Measurements from ENCODE around the gene MMP23B. TPM values are rescaled to one million over a fixed set of nuclear protein-coding genes. Genes with fewer than 3 reads are reported as not detected.
A peak's percentile ranks its signal among the peaks of the same experiment; 100 is the strongest.

The MMP23B gene
- total and polyA plus RNA-seq, 4 donors: 15.5 to 120 (median 57.8) TPM

GRCh38 chr1:1622788-1623094 is 9.2 kb upstream of the MMP23B start:
- ATAC-seq (ENCODE audit: low FRiP score) (no peak), DNase-seq (no peak)
- H3K27ac ChIP-seq (ENCODE audit: low read depth in 1 of 2, low read length in 2 of 2): no peak overlapping the region
- no peaks in the 10 kb centered on the region for H3K27me3 ChIP-seq (ENCODE audit: control insufficient read depth in 1 of 2, insufficient read depth in 2 of 2, low read length in 1 of 2)
- no peak overlapping the region for H3K4me3 ChIP-seq (ENCODE audit: low read length in 2 of 2)
- intact Hi-C loops (cut with DNase I): no loop called here
- H3K9me3 ChIP-seq (ENCODE audit: control insufficient read depth, low read length): no peaks in the 10 kb centered on the region
- no peaks in the 10 kb centered on the region for H3K4me1 ChIP-seq (ENCODE audit: control insufficient read depth in 1 of 2, insufficient read depth in 2 of 2, low read length in 2 of 2)
- H3K36me3 ChIP-seq (ENCODE audit: control insufficient read depth in 1 of 2, insufficient read depth in 2 of 2, low read length in 1 of 2): no peaks in the 10 kb centered on the region
- WGBS, 2 donors: 87 to 88% methylated on average over 17 of the region's 17 CpGs

- intact Hi-C loops (cut with DNase I): no loop called here
- Histone ChIP-seq H3K4me1 (ENCODE audit: control insufficient read depth in 1 of 2, insufficient read depth in 2 of 2, low read length in 2 of 2) (no peaks in the 10 kb centered on the region), H3K27ac (ENCODE audit: low read depth in 1 of 2, low read length in 2 of 2) (no peak overlapping the region), H3K4me3 (ENCODE audit: low read length in 2 of 2) (no peak overlapping the region), H3K36me3 (ENCODE audit: control insufficient read depth in 1 of 2, insufficient read depth in 2 of 2, low read length in 1 of 2) (no peaks in the 10 kb centered on the region), H3K27me3 (ENCODE audit: control insufficient read depth in 1 of 2, insufficient read depth in 2 of 2, low read length in 1 of 2) (no peaks in the 10 kb centered on the region), H3K9me3 (ENCODE audit: control insufficient read depth, low read length) (no peaks in the 10 kb centered on the region)
- ATAC-seq (ENCODE audit: low FRiP score) (no peak), DNase-seq (peak; percentile 50 to 71)
- 92 to 94% methylated on average over 32 to 33 of the region's 33 CpGs for whole genome bisulfite sequencing, 2 donors
Observed at GRCh38 chr1:1623181-1623630, 8.8 kb upstream of the MMP23B start.

GRCh38 chr1:1623631-1624442 is 8.1 kb upstream of the MMP23B start:
- H3K27me3 ChIP-seq (ENCODE audit: control insufficient read depth in 1 of 2, insufficient read depth in 2 of 2, low read length in 1 of 2): no peaks in the 10 kb centered on the region
- DNase-seq: peak; percentile 44 to 73
- no peak for ATAC-seq (ENCODE audit: low FRiP score)
- intact Hi-C loops (cut with DNase I): no loop called here
- no peaks in the 10 kb centered on the region for H3K36me3 ChIP-seq (ENCODE audit: control insufficient read depth in 1 of 2, insufficient read depth in 2 of 2, low read length in 1 of 2)
- no peak overlapping the region for H3K4me3 ChIP-seq (ENCODE audit: low read length in 2 of 2)
- WGBS, 2 donors: 92 to 93% methylated on average over 51 of the region's 51 CpGs
- no peaks in the 10 kb centered on the region for H3K4me1 ChIP-seq (ENCODE audit: control insufficient read depth in 1 of 2, insufficient read depth in 2 of 2, low read length in 2 of 2)
- no peaks in the 10 kb centered on the region for H3K9me3 ChIP-seq (ENCODE audit: control insufficient read depth, low read length)
- H3K27ac ChIP-seq (ENCODE audit: low read depth in 1 of 2, low read length in 2 of 2): no peak overlapping the region

- DNase-seq: peak; percentile 53 to 71
Observed at GRCh38 chr1:1624443-1625403, 7.2 kb upstream of the MMP23B start.

GRCh38 chr1:1625404-1625775 is 6.6 kb upstream of the MMP23B start:
- no peaks in the 10 kb centered on the region for H3K27me3 ChIP-seq (ENCODE audit: control insufficient read depth in 1 of 2, insufficient read depth in 2 of 2, low read length in 1 of 2)
- intact Hi-C loops (cut with DNase I): no loop called here
- no peak overlapping the region for H3K4me3 ChIP-seq (ENCODE audit: low read length in 2 of 2)
- H3K27ac ChIP-seq (ENCODE audit: low read depth in 1 of 2, low read length in 2 of 2): no peak overlapping the region
- no peaks in the 10 kb centered on the region for H3K9me3 ChIP-seq (ENCODE audit: control insufficient read depth, low read length)
- no peaks in the 10 kb centered on the region for H3K36me3 ChIP-seq (ENCODE audit: control insufficient read depth in 1 of 2, insufficient read depth in 2 of 2, low read length in 1 of 2)
- no peaks in the 10 kb centered on the region for H3K4me1 ChIP-seq (ENCODE audit: control insufficient read depth in 1 of 2, insufficient read depth in 2 of 2, low read length in 2 of 2)
- ATAC-seq (ENCODE audit: low FRiP score): no peak
- 81 to 83% methylated on average over 24 to 28 of the region's 28 CpGs for WGBS, 2 donors
- peak in 1 of 2 donors; percentile 57 for DNase-seq

More at GRCh38 chr1:1624443-1625403, 7.2 kb upstream of the MMP23B start:
- intact Hi-C loops (cut with DNase I): no loop called here
- no peaks in the 10 kb centered on the region for H3K36me3 ChIP-seq (ENCODE audit: control insufficient read depth in 1 of 2, insufficient read depth in 2 of 2, low read length in 1 of 2)
- no peaks in the 10 kb centered on the region for H3K4me1 ChIP-seq (ENCODE audit: control insufficient read depth in 1 of 2, insufficient read depth in 2 of 2, low read length in 2 of 2)
- H3K9me3 ChIP-seq (ENCODE audit: control insufficient read depth, low read length): no peaks in the 10 kb centered on the region
- ATAC-seq (ENCODE audit: low FRiP score): no peak
- 70 to 73% methylated on average over 38 of the region's 38 CpGs for WGBS, 2 donors
- no peaks in the 10 kb centered on the region for H3K27me3 ChIP-seq (ENCODE audit: control insufficient read depth in 1 of 2, insufficient read depth in 2 of 2, low read length in 1 of 2)
- H3K4me3 ChIP-seq (ENCODE audit: low read length in 2 of 2): no peak overlapping the region
- no peak overlapping the region for H3K27ac ChIP-seq (ENCODE audit: low read depth in 1 of 2, low read length in 2 of 2)

GRCh38 chr1:1625824-1626206 is 6.2 kb upstream of the MMP23B start:
- Histone ChIP-seq H3K27ac (ENCODE audit: low read depth in 1 of 2, low read length in 2 of 2) (no peak overlapping the region), H3K4me1 (ENCODE audit: control insufficient read depth in 1 of 2, insufficient read depth in 2 of 2, low read length in 2 of 2) (no peaks in the 10 kb centered on the region), H3K9me3 (ENCODE audit: control insufficient read depth, low read length) (no peaks in the 10 kb centered on the region), H3K36me3 (ENCODE audit: control insufficient read depth in 1 of 2, insufficient read depth in 2 of 2, low read length in 1 of 2) (no peaks in the 10 kb centered on the region), H3K4me3 (ENCODE audit: low read length in 2 of 2) (no peak overlapping the region), H3K27me3 (ENCODE audit: control insufficient read depth in 1 of 2, insufficient read depth in 2 of 2, low read length in 1 of 2) (no peaks in the 10 kb centered on the region)
- WGBS, 2 donors: 85 to 91% methylated on average over 8 of the region's 8 CpGs
- ATAC-seq (ENCODE audit: low FRiP score) (no peak), DNase-seq (peak; percentile 38 to 75)
- intact Hi-C loops (cut with DNase I): no loop called here

GRCh38 chr1:1626207-1627141 is 5.5 kb upstream of the MMP23B start:
- H3K27me3 ChIP-seq (ENCODE audit: control insufficient read depth in 1 of 2, insufficient read depth in 2 of 2, low read length in 1 of 2): no peaks in the 10 kb centered on the region
- H3K27ac ChIP-seq (ENCODE audit: low read depth in 1 of 2, low read length in 2 of 2): no peak overlapping the region
- WGBS, 2 donors: 92 to 93% methylated on average over 40 to 48 of the region's 48 CpGs
- no peak overlapping the region for H3K4me3 ChIP-seq (ENCODE audit: low read length in 2 of 2)
- DNase-seq (peak; percentile 44 to 75), ATAC-seq (ENCODE audit: low FRiP score) (no peak)
- no peaks in the 10 kb centered on the region for H3K4me1 ChIP-seq (ENCODE audit: control insufficient read depth in 1 of 2, insufficient read depth in 2 of 2, low read length in 2 of 2)
- no peaks in the 10 kb centered on the region for H3K9me3 ChIP-seq (ENCODE audit: control insufficient read depth, low read length)
- no peaks in the 10 kb centered on the region for H3K36me3 ChIP-seq (ENCODE audit: control insufficient read depth in 1 of 2, insufficient read depth in 2 of 2, low read length in 1 of 2)
- intact Hi-C loops (cut with DNase I): no loop called here

- H3K4me3 ChIP-seq (ENCODE audit: low read length in 2 of 2): no peak overlapping the region
- no peak for ATAC-seq (ENCODE audit: low FRiP score)
- no peaks in the 10 kb centered on the region for H3K4me1 ChIP-seq (ENCODE audit: control insufficient read depth in 1 of 2, insufficient read depth in 2 of 2, low read length in 2 of 2)
- H3K9me3 ChIP-seq (ENCODE audit: control insufficient read depth, low read length): no peaks in the 10 kb centered on the region
- H3K27me3 ChIP-seq (ENCODE audit: control insufficient read depth in 1 of 2, insufficient read depth in 2 of 2, low read length in 1 of 2): no peaks in the 10 kb centered on the region
- no peak overlapping the region for H3K27ac ChIP-seq (ENCODE audit: low read depth in 1 of 2, low read length in 2 of 2)
- 79 to 80% methylated on average over 35 to 37 of the region's 37 CpGs for WGBS, 2 donors
- H3K36me3 ChIP-seq (ENCODE audit: control insufficient read depth in 1 of 2, insufficient read depth in 2 of 2, low read length in 1 of 2): no peaks in the 10 kb centered on the region
- peak in 1 of 2 donors; percentile 72 for DNase-seq
- intact Hi-C loops (cut with DNase I): no loop called here
Observed at GRCh38 chr1:1627261-1627828, 4.6 kb upstream of the MMP23B start.
